ENCODE measurements around the gene AGFG1.

DNA sequence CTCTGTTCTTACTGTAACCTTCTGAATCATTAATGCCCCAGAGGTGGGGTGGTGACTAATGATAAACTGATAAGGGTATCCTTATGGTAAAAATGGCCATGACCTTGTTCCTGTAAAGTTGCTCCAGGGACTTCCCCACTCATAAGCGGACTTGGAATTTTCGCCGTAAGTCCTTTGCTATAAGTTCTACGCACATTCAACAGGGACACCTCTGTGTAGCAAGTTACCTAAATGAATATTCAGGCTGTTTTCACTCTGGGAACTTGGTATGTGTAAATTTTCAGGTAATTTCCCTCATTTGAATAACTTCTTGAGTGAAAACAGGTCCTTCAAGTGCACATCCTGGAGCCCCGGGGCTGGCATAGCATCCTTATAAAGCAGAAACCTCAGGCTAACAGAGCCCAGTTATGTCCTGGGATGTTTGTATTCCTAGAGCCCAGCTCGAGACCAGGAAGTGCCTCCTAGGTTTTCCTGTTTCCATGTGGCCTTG, 9.4 kb upstream of the AGFG1 start:
- TF ChIP-seq, protein P1, sequence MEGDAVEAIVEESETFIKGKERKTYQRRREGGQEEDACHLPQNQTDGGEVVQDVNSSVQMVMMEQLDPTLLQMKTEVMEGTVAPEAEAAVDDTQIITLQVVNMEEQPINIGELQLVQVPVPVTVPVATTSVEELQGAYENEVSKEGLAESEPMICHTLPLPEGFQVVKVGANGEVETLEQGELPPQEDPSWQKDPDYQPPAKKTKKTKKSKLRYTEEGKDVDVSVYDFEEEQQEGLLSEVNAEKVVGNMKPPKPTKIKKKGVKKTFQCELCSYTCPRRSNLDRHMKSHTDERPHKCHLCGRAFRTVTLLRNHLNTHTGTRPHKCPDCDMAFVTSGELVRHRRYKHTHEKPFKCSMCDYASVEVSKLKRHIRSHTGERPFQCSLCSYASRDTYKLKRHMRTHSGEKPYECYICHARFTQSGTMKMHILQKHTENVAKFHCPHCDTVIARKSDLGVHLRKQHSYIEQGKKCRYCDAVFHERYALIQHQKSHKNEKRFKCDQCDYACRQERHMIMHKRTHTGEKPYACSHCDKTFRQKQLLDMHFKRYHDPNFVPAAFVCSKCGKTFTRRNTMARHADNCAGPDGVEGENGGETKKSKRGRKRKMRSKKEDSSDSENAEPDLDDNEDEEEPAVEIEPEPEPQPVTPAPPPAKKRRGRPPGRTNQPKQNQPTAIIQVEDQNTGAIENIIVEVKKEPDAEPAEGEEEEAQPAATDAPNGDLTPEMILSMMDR (IDR thresholded peaks at IDR 0.05): no peak
- no peak for TF ChIP-seq POLR2A (IDR thresholded peaks at IDR 0.05)
